Heart left ventricle (tissue), 13 donors: Measurements from ENCODE around the gene ZNF383.
"Not testable (repeated sequence)": the region's sequence is repeated elsewhere in the genome, so short reads cannot be mapped to it uniquely, and the experiment has no call there.

Source experiments
- POLR2A ChIP-seq, 2 donors: fragments of 450-650 bp; IDR thresholded peaks; one replicate each; pipeline ENCODE4 v1.6.1; 2017; ENCODE audit warnings: antibody characterized with exemption in 2 of 2, mild to moderate bottlenecking in 2 of 2, moderate library complexity in 2 of 2
- TF ChIP-seq, protein P1 (sequence below), 12 donors: fragments of 200-600 bp; sonication (generic) in 4 of 12; IDR thresholded peaks; one replicate each; pipeline versions ENCODE4 v1.5.0 to v1.8.0; 2018 to 2022; ENCODE audit warnings: antibody characterized with exemption in 12 of 12, mild to moderate bottlenecking in 5 of 12
- donor health status: ischemic (EF 13 %, LVEDD 7.1; RV severe dilation, severe dysfunction).
- donor health status: DM: no; HTN: yes; CAD: no.
- donor health status: DM: no; HTN: no; CAD: no.
- donor health status: ischemic (EF 25% LVEDD 6.9; RV normal size, moderate dysfunction).
- donor health status: ischemic (EF 25% LVEDD 5.7; RV mildly dilated, moderate dysfunction).
- donor health status: ischemic (EF 35%, LVEDD 5.7; RV mildly dilated, moderate dysfunction).
- donor health status: nonischemic (EF 11% LVEDD 7.7; RV severe dilation, severe dysfunction).
- donor health status: DM: yes; HTN: yes; CAD: no.
- donor health status: PGD.
- donor health status: ischemic (EF 29% LVEDD 5.4; RV normal size, mild dysfunction).
- donor health status: nonischemic (EF 23%, LVEDD 6.1; RV moderate dilation, normal function).

DNA sequence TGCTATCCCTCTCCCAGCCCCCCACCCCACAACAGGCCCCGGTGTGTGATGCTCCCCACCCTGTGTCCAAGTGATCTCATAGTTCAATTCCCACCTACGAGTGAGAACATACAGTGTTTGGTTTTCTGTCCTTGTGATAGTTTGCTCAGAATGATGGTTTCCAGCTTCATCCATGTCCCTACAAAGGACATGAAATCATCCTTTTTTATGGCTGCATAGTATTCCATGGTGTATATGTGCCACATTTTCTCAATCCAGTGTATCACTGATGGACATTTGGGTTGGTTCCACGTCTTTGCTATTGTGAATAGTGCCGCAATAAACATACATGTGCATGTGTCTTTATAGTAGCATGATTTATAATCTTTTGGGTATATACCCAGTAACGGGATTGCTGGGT, 20.9 kb upstream of the ZNF383 start:
- TF ChIP-seq, protein P1, sequence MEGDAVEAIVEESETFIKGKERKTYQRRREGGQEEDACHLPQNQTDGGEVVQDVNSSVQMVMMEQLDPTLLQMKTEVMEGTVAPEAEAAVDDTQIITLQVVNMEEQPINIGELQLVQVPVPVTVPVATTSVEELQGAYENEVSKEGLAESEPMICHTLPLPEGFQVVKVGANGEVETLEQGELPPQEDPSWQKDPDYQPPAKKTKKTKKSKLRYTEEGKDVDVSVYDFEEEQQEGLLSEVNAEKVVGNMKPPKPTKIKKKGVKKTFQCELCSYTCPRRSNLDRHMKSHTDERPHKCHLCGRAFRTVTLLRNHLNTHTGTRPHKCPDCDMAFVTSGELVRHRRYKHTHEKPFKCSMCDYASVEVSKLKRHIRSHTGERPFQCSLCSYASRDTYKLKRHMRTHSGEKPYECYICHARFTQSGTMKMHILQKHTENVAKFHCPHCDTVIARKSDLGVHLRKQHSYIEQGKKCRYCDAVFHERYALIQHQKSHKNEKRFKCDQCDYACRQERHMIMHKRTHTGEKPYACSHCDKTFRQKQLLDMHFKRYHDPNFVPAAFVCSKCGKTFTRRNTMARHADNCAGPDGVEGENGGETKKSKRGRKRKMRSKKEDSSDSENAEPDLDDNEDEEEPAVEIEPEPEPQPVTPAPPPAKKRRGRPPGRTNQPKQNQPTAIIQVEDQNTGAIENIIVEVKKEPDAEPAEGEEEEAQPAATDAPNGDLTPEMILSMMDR (IDR thresholded peaks at IDR 0.05): not testable (repeated sequence)
- TF ChIP-seq POLR2A (IDR thresholded peaks at IDR 0.05): not testable (repeated sequence)
